Measurements from ENCODE around the gene TGFA.

The TGFA gene
- 0.80 to 8.5 (median 4.2) reads per million in 4 experiments for total RNA-seq

DNA sequence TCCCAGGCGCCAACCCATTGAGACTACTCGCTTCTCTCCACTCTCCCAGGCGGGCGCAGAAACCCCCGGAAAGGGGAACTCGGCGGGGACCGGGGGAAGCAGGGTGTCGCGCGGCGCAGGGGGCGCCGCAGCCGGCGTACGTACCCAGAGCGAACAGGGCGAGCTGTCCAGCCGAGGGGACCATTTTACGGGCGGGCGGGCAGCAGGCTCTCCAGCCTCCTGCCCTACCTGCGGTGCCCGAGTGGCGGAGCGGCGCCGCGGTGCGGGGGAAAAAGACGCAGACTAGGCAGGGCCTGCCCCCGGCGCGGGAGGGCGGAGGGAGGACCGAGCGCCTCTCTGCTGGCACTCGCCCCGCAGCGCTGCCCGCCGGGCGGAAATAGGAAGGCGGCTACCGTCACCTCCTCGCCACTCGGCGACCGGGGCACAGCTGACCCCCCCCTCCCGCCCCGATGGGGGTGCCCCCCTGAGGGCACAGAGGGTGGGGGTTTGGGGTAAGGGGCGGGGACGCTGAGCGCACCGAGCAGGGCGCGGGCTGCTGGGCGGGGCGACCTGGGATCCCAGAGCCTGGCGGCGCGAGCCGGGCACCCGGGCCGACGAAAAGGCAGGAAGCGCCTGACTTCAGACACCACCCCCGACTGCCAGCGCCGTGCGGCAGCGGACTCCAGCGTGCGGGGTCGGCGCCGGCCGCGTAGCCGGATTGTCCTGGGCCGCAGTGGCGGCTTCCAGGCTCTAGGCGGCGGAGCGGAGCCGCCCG lies at the start of gene TGFA:
Gene TGFA, minus strand, starts transcription at position 243 of the 754 bp plus-strand sequence. Its CDS starts 59 bp downstream, at position 184.
- DNase-seq = peak; percentile 62

DNA sequence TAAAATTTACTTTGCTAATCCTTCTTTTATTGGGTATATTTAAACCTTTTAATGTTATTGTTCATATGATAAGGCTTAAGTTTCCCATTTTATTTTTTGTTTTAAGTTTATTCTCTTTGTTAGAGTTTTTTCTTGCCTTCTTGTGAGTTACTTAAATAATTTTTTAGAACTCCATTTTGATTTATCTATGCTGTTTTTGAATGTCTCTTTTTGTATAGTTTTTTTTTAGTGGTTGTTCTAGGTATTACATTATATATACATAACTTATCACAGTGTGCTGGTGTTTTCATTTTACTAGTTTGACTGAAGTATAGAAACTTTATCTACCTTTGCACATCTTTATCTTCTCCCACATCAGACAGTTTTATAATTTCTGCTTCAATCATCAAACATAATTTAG lies 49.4 kb upstream of the TGFA start:
- no peak for DNase-seq

DNA sequence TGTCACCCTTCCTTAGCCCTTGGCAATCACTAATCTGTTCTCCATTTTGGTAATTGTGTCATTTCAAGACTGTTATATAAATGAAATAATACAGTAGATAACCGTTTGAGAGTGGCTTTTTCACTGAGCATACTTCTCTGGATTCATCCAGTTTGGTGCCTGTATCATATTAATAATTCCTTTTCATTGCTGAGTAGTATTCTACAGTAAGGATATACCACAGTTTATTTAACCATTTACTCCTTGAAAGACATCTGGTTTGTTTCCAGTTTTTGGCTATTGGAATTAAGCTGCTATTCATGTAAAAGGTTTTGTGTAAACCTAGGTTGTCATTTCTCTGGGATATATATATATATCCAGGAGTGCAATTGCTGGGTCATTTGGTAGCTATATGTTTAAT lies 44.6 kb upstream of the TGFA start:
- DNase-seq = no peak

DNA sequence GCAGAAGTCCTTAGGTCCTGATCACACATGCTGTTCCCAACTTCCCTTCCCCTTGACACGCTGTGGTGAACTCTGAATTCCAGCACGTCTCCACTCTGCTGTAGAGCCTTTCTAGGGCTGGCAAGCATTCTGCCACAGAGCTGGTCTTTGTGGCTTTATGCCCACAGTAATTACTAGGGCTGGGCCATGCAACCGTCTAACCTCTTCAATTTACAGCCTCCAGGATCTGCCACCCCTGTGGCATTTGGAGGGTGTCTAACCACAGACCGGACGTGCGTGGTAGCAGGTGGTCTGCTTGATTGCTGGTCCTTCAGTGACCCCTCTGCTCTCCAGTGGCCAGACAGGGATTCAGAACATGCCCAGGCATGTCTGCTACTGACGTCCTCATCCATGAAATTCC lies 43.1 kb upstream of the TGFA start:
- DNase-seq = no peak

DNA sequence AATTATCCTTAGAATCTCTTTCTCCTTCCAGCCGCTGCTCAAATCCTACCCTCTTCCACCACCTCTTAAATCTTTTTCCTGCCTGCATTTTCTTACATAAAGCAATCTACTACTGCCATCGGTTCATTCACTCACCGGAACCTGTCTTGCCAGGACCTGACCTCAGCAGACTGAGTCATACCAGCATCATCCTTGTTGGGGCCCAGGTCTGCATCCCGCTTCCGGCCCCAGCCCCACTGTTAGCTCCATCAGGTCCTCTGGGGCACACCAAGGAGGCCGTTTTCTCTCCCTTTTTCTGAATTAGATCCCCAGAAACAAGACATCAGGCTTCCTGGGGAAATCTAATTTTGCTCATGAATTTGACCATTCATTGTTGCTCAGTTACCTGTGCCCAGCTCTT lies 42.7 kb upstream of the TGFA start:
- DNase-seq = no peak

DNA sequence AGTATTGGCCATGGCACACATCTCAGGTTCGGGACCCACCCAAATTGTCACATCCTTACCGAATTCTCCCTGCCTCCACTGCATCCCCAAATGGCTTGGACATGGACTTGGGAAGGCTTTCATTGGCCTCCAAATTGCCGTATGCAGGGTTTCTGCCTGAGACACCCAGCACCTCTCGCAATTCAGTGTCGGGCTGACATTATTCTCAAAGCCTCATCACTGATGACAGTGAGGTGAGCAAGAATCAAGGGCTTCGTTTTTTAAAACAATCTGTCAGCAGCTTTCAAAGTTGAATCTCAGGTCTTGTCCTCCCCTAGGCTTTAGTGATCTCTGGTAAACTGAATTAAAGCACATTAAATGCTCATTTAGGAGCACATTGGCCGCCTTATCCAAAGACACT lies 29.5 kb upstream of the TGFA start:
- no peak for DNase-seq

DNA sequence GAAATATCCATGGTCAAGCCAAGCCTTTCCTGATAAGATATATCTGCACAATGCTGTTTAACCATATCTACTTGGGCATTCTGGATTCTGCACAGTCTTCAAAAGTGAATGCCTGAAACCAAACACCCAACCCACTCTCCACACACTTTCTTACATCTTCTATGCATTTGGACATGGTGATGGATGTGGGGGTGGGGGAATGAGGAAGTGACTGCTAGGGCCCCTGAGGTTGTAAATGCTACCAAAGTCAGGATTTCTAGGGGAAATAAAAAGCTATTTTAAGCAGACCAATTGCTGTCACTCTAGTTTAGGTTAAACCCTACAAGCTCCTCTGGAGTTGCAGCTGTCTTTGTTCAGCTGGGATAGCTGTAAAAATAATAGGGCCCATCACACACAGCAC lies 26.7 kb upstream of the TGFA start:
- DNase-seq = no peak

DNA sequence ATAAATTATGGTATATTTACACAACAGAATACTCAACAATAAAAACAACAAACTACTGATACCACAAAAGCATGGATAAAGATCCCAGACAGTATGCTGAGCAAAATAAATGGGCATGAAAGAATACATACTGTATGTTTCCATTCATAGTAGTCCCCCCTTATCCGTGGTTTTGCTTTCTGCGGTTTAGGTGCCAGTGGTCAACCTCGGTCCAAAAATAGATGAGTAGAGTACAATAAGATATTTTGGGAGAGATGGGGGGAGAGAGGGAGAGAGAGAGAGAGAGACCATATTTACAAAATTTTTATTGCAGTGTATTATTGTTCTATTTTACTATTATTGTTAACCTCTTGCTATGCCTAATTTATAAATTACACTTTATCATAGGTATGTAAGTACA lies 21.0 kb upstream of the TGFA start:
- DNase-seq = no peak

DNA sequence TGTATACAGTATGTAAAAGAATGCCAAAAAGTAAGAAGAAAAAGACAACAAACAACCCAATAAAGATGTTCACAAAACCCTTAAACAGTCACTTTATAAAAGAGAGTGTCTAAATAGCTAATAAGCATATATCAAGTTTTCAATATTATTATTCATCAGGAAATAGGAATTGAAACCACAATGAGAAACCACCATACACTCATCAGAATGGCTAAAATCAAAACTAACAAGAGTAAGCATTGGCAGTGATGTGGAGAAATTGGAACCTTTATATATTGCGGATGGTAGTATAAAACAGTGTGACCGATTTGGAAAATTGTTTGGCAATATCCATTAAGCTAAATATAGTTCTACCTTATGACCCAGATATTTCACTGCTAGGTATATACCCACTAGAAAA lies 20.5 kb upstream of the TGFA start:
- DNase-seq = no peak

DNA sequence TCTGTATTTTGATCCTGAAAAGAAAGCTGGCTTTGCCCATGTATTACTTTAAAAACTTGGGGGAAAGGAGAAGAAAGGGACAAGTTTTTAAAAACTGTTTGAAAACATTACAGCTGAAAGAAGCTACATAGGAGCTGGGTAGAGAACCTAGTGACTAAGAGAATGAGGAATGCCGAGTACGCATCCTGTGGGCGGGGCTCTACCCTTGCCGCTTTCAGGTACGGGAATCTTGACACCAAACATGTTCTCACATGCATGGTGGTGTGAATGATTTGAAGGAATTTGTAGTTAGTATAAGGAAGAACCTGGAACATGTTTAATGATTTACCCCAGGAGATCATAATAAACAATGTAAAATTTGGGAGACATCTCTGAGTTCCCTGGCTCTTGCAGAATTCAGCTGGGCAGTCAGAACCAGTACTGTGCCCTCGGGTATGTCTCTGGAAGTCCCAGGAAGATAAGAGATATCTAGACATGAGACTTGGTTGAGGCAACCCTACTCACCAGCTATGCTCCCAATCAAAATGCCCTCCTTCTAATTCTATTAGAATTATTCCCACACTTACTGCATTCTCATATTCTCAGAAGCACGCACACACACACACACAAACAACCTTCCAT lies 16.5 kb upstream of the TGFA start:
- DNase-seq = no peak

DNA sequence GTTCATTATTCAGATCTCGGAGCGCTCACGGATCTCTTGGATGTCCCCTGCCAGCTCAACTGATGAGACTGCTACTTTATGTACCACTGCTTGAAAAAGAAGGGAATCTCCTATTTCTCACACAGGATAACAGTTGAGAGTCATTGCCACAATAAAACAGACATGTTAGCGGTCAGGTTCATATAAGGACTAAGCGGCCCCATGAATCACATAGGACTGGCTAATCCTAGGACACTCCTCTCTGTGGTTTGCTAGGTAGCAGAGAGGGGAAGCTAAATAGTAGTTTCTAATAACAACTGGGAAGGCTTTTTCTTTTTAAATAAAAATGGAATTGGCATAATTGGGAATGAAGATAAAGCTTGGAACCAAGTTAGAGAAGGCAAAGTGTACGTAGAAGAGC lies 15.9 kb upstream of the TGFA start:
- DNase-seq = no peak

DNA sequence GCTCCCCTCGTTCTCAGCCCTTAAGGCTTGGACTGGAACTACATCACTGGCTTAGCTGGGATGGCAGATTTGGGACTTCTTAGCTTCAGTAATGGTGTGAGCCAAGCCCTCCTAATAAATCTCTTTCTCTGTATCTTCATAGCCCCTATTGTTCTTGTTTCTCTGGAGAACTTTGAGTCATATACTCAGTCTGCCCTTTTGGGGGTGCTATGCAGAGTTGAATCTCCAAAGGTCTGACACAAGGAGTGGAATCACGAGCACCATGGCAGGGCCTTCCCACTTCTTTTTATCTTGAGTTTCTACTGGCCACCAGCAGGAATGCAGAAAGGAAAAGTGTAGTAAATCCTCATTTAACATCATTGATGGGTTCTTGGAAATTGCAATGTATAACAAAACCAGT lies 13.3 kb upstream of the TGFA start:
- DNase-seq = no peak

DNA sequence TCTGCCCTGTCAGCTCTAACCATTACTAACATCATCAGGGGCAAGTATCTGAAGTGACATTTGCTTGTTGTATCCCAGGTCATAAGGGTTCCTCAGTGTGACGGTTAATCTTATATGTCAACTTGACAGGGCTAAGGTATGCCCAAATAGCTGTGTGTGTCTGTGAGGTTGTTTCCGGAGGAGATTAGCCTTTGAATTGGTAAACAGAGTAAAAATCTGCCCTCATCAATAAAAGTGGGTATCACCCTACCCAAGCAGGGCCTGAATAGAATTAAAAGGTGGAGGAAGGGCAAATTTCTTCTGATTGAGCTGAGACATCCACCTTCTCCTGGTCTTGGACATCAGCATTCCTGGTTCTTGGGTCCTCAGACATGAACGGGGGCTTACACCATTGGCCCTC lies 12.8 kb upstream of the TGFA start:
- DNase-seq = no peak

DNA sequence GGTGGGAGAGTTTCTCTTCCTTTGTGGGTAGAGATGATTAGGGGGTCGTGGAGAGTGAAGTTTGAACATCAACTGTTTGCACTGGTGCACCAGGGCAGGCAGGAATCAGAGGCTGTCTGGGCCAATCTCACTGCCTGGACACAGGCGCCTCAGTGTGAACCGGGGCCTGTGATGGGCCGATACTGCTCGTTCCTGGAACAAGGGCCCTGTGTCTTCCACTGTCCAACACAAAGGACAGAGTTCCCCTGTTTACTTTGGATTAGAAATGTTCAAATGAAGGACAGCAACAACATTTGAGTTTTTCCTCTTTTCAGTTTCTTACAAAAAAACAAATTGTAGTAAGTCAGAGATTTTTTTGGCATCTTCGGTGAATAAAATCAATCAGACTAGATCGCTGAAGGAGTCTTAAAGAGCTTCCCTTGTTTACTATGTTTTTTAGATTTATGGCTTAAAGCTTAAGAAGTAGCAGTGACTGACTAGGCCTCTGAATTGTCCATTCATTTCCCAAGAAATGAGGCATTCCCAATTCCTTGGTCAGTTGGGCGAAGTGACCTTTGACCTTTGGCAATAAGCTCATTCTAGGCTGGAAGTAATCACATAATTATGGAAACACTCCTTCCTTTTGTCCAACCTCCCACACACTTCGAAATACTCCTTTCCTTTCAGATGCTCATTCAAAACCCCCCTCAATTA lies 11.6 kb upstream of the TGFA start:
- no peak for DNase-seq

DNA sequence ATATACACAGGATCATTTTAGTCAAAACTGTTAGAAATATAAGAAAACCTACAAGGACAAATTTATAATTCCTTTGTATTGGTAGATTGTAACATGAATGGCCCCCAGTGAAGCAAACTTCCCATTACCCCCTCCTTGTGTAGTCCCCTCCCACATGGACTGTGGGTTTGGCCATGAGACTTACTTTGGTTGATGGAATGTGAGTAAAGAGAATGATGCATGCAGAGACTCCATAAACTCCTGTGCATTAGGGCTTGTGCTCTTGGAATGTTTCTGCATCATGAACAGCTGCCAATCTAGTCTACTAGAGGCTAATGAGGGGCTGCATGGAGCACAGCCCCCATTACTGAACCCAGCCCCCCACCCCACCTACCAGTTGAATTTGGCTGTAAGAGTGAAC lies 8.3 kb upstream of the TGFA start:
- DNase-seq = no peak

DNA sequence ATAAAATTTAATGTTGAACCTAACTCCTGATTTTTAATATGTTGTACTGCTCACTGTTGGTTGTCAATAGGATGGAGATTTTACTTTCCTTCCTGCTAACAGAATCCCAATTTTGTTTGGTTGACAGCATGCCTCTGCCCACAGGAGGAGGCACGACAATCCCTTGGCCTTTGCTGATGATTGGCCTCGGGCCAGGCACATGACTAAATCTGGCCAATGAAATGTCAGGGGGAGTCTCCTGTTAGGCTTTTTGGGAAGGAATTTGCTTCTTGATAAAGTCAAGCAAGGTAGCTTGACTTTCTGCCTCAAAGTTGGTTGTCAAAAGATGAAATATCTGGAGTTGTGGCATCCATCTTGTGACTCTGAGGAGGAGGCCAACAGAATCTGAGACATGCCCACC lies 6.8 kb upstream of the TGFA start:
- no peak for DNase-seq

DNA sequence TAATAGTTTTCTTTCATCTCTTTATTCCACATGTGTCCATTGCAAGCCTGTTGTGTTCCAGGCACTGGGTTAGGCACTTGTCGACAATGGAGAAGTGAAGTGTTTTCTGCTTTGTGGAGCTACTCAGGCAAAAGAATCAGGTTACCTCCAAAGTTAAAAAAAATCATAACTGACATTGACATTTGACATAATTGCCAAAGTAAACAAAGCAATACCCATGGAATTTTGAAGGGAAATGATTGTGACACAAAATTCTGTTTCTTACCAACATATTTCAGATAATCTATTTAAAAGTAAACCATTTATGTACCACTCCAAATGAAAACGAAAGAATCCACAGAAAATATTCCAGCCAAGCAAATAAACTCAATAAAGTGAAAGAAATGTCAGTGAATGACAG lies 6.4 kb upstream of the TGFA start:
- no peak for DNase-seq

DNA sequence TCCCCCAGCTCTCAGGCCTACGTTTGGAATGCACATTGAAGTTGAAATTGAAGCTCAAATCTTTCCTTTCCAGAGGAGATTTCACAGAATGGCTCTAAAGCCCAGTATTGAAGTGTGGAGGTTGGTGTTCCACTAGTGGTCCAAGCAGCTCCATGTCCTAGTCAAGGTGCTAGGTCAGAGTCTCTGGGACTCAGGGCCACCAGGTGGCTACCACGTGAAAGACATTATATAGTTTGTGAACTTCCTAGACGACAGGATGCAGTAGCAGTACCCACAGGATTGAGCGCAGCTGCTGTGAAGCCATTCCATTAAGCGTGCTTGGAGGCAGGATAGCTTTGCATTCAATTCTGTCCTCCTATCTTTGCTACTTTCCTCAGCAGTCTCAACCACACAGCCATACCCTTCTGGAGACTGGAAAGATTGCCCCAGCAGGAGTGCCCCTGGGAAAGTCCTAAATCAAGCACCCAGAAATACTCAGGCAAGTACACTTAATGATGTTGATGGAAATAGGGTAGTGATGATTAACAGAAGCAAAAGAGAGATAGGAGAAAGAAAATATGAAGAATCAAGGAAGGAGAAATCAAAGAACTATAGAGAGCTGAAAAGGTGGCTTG lies 4.7 kb upstream of the TGFA start:
- no peak for DNase-seq

DNA sequence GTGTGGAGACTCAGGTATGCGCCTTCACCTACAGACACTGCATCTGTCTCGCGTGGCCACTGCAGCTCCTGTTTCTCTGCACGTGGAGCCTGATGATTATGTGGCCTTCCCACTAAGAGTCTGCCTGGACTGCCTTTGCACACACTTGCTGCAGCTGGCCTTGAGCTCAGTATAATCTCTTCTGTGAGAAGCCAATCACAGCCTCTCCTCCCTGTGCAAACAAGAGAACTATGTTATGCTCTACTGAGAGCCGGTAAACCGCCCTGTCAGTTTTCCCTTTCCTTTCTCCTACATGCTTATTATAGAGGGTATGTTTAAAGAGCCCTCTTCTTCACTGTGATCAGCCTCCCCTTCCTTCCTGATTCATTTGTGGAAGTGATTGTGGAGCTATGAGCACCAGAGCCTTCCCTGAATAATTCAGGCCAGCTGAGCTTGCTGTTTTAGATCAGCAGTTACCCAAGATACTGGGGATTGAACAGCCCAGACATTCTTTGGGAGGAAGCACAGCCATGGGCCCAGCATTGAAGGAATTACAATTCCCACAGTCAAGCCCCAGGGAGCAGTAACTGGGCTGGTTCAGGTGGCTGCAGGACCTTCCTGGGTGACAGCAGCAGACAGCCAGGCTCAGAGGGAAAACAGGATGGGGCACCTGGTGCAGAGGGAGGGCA lies 3.7 kb upstream of the TGFA start:
- DNase-seq = no peak

DNA sequence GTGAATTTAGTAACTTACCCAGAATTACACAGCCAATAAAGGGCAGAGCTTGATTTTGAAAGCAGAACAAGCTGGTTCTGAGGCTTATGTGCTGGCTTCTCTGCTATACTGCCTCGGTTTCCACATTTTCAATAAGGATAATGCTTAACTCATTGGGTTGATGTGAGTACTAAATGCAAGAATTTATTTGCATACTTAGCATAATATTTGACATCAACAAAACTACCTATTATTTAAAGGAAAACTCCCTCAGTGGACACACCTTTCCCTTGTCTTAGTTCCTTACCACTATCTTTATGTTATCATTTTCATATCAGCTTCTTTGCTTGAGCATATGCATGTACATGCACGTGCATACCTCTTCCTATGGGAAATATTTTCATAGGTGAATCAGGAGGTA lies 3.0 kb upstream of the TGFA start:
- no peak for DNase-seq

DNA sequence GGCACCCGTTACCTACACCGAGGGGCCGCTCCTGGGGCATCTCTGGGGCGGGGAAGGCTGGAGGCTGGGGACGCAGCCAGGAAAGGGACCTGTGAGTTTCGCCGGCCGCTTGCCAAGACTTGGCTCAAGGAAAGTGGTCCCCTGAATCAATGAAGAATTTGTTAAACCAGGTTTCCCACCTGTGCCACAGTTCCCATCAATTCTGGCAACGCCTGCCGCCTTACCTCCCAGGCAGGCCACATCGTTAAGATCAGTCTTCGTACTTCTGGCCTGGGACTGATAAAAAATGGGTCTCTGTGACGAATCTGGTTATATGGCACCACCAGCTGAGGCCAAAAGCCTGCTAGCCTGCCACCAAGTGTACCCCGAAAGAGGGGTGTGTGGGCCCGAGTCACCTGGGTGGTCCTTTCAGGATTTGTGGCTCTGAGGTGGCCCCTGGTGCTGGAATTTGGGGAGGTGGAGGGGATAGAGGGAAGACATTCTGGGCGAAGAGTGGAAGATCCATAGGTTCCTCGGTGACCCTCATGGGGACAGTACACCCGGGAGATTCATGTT lies 789 bp upstream of the TGFA start:
- DNase-seq = no peak

DNA sequence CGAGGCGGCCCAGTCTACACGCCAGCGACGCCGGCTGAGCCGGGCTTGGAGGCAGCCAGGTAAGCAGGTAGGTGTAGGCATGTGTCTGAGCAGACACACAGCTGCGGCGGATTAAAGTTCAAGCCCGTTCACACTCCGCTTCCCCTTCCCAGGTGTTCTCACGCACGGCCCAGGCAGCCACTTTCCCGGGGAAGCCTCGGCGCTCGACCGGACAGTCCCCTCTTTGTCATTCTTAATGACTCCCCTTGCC lies 367 bp downstream of the TGFA start:
- no peak for DNase-seq
